PC-9 (cell line): Measurements from ENCODE around the gene ACSF2.

Experiments used
- EZH2 ChIP-seq: fragments of 200-600 bp; sonication (generic); IDR thresholded peaks from 2 replicates; pipeline ENCODE4 v1.8.0; 2017; ENCODE audit warnings: antibody characterized with exemption, low read depth
- TF ChIP-seq, protein P1 (sequence below): fragments of 200-600 bp; sonication (generic); conservative IDR thresholded peaks from 2 replicates; pipeline ENCODE4 v1.6.1; 2017; ENCODE audit warnings: mixed run types, antibody characterized with exemption, mild to moderate bottlenecking, moderate library complexity

DNA sequence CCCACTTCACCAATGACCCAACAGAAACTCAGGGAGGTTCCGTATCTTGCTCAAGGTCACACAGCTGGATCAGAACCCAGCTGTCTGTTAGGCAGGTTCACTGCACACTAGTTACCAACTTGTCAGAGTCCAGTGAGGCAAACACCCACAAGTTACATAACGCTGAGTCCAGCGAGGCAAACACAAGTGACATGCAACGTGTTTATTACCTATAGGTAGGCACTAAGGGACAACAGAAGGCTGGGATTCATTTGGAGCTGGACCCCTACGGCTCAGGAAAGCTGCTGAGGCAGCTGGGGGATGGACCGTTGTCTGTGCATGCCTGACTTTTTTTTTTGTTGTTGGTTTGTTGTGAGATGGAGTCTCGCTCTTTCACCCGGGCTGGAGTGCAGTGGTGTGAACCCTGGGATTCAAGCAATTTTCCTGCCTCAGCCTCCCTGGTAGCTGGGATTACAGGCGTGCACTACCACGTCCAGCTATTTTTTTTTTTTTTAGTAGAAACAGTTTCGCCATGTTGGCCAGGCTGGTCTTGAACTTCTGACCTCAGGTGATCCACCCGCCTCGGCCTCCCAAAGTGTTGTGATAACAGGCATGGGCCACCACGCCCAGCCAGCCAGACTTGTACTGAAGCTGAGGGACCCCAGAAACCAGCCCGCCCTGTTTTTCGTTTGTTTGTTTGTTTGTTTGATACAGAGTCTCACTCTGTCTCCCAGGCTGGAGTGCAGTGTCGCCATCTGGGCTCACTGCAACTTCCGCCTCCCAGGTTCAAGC lies 50.7 kb downstream of the ACSF2 start:
- TF ChIP-seq, protein P1, sequence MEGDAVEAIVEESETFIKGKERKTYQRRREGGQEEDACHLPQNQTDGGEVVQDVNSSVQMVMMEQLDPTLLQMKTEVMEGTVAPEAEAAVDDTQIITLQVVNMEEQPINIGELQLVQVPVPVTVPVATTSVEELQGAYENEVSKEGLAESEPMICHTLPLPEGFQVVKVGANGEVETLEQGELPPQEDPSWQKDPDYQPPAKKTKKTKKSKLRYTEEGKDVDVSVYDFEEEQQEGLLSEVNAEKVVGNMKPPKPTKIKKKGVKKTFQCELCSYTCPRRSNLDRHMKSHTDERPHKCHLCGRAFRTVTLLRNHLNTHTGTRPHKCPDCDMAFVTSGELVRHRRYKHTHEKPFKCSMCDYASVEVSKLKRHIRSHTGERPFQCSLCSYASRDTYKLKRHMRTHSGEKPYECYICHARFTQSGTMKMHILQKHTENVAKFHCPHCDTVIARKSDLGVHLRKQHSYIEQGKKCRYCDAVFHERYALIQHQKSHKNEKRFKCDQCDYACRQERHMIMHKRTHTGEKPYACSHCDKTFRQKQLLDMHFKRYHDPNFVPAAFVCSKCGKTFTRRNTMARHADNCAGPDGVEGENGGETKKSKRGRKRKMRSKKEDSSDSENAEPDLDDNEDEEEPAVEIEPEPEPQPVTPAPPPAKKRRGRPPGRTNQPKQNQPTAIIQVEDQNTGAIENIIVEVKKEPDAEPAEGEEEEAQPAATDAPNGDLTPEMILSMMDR: no peak
- TF ChIP-seq EZH2: no peak
